Measurements from ENCODE around the gene CLIP2.

CLIP2 gene

DNA sequence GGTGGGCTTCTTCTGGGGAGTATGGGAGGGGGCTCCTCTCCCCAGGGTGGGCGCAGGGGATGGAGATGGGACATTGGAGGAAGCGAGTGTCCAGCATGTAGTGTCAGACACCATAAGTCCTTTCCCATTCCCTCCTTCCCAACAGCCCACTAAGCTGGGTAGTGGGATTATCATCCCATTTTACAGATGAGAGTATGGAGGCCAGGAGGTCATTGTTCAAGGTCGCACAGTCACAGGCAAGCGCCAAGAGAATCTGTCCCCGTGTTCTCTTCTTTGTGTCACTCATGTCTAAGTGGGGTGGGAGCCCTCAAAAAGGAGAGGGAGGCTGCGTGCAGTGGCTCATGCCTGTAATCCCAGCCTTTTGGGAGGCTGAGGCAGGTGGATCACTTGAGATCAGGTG, 64.8 kb downstream of the CLIP2 start:
- Mint-ChIP-seq H3K36me3 (peaks cover 3% of the 10 kb centered on the region), H3K4me1 (ENCODE audit: low read depth) (no peaks in the 10 kb centered on the region), H3K4me3 (no peak overlapping the region), H3K9me3 (ENCODE audit: low read depth) (no peaks in the 10 kb centered on the region), H3K27me3 (no peaks in the 10 kb centered on the region), H3K27ac (no peak overlapping the region)

DNA sequence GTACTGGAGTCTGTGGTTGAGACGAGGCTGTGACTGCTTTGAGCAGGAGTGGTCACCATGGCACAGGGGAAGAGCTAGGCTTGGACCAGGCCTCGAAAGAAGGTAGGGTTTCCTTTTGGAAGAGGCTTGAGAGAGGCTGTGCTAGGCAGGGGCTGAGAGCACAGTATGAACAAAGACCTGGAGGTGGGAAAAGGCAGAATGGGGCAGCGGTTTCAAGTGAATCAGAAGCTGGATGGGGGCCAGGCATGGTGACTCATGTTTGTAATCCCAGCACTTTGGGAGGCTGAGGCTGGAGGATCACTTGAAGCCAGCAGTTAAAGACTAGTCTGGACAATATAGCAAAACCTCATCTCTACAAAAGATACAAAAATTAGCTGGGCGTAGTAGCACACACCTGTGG, 65.9 kb downstream of the CLIP2 start:
- Mint-ChIP-seq H3K4me3 (no peak overlapping the region), H3K27me3 (no peaks in the 10 kb centered on the region), H3K36me3 (peaks cover 3% of the 10 kb centered on the region), H3K27ac (no peak overlapping the region), H3K9me3 (ENCODE audit: low read depth) (no peaks in the 10 kb centered on the region), H3K4me1 (ENCODE audit: low read depth) (no peaks in the 10 kb centered on the region)

DNA sequence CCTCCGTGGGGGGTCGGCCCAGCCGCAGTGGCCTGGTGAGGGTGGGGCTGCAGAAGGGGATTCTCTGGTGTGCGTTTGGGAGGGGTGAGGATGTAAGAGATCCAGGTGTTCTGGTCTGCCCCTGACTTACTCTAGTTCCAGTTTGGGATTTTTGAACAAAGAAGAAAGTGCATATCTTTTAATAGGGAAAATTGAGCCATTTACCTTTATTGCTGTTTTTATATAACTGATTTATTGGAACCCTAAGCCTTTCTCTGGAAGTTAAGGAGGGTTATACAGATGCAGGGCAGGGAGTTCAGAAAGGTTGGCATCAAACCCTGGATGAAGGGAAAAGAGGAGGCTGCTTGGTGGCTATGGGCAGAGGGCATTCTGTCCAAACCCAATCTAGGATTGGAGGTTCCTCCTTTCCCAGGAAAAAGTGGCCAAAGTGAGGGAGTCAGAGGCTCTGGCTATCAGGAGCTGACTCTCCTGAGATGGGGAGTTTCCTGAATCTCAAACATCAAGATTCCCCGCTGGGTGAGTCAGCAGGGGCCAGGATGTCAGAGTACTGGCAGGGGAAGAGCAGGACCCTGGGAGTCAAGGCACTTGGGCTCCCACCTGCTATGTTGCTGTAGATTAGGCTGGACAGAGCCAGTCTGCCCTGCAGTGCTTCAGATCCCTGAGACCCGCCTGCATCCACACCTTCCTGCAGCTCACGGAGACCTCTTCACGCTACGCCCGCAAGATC, 67.5 kb downstream of the CLIP2 start:
- no peaks in the 10 kb centered on the region for H3K9me3 Mint-ChIP-seq (ENCODE audit: low read depth)
- H3K36me3 Mint-ChIP-seq = peaks cover 3% of the 10 kb centered on the region
- no peak overlapping the region for H3K4me3 Mint-ChIP-seq
- no peaks in the 10 kb centered on the region for H3K27me3 Mint-ChIP-seq
- no peak overlapping the region for H3K27ac Mint-ChIP-seq
- H3K4me1 Mint-ChIP-seq (ENCODE audit: low read depth) = no peaks in the 10 kb centered on the region

DNA sequence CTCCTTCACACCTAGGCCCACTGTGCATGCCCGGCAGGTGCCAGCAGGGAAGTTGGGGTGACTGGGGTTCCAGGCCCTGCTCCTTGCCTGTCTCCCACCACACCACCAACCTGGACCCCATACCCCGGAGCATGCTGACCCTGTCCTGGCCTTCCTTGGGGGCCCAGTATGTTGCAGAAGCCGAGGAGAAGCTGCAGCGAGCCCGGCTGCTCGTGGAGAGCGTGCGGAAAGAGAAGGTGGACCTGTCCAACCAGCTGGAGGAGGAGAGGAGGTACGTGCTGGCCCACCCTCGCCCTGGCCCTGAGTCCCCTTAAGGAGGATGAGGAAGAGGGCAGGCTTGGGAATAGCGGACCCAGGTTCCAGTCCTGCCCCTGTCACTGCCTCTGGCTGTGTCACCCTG, 70.8 kb downstream of the CLIP2 start:
- no peak overlapping the region for H3K4me3 Mint-ChIP-seq
- peaks cover under 1% of the 10 kb centered on the region for H3K36me3 Mint-ChIP-seq
- no peaks in the 10 kb centered on the region for H3K27me3 Mint-ChIP-seq
- no peaks in the 10 kb centered on the region for H3K4me1 Mint-ChIP-seq (ENCODE audit: low read depth)
- no peak overlapping the region for H3K27ac Mint-ChIP-seq
- H3K9me3 Mint-ChIP-seq (ENCODE audit: low read depth) = no peaks in the 10 kb centered on the region

- Mint-ChIP-seq H3K4me3 (no peak overlapping the region), H3K27ac (no peak overlapping the region), H3K4me1 (ENCODE audit: low read depth) (no peaks in the 10 kb centered on the region), H3K9me3 (ENCODE audit: low read depth) (no peaks in the 10 kb centered on the region), H3K27me3 (no peaks in the 10 kb centered on the region), H3K36me3 (no peaks in the 10 kb centered on the region)
Measured at GRCh38 chr7:74362266-74362665, 73.1 kb downstream of the CLIP2 start.

DNA sequence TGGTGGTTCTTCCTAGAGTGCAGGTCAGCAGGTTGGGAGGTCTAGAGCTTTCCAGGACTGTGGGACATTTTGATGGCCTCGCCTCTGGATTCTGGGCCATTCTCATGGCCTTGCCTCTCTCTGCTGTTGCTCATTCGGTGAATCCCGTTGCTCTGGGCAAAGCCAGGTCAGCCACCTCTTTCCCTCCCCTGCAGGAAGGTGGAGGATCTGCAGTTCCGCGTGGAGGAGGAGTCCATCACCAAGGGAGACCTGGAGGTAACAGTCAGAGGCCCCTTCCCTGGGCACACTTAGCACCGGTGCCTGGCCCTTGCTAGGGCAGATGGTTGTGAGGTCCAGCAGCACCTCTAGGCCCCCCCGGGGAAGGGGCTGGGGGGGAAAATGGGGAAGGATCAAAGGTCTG, 74.9 kb downstream of the CLIP2 start:
- Mint-ChIP-seq H3K9me3 (ENCODE audit: low read depth) (no peaks in the 10 kb centered on the region), H3K4me3 (no peak overlapping the region), H3K27me3 (no peaks in the 10 kb centered on the region), H3K27ac (no peak overlapping the region), H3K36me3 (no peaks in the 10 kb centered on the region), H3K4me1 (ENCODE audit: low read depth) (no peaks in the 10 kb centered on the region)

- Mint-ChIP-seq H3K27me3 (no peaks in the 10 kb centered on the region), H3K9me3 (ENCODE audit: low read depth) (no peaks in the 10 kb centered on the region), H3K4me1 (ENCODE audit: low read depth) (no peaks in the 10 kb centered on the region), H3K4me3 (no peak overlapping the region), H3K27ac (no peak overlapping the region), H3K36me3 (no peaks in the 10 kb centered on the region)
Measured at GRCh38 chr7:74365322-74366022, 76.3 kb downstream of the CLIP2 start.

GRCh38 chr7:74371381-74372341, 82.5 kb downstream of the CLIP2 start:
- Mint-ChIP-seq H3K27me3 (no peaks in the 10 kb centered on the region), H3K36me3 (no peaks in the 10 kb centered on the region), H3K9me3 (ENCODE audit: low read depth) (no peaks in the 10 kb centered on the region), H3K4me1 (ENCODE audit: low read depth) (peaks cover 3% of the 10 kb centered on the region), H3K4me3 (no peak overlapping the region), H3K27ac (no peak overlapping the region)

GRCh38 chr7:74372511-74373111, 83.4 kb downstream of the CLIP2 start:
- H3K4me1 Mint-ChIP-seq (ENCODE audit: low read depth) = peaks cover 3% of the 10 kb centered on the region
- H3K27ac Mint-ChIP-seq = no peak overlapping the region
- H3K9me3 Mint-ChIP-seq (ENCODE audit: low read depth) = no peaks in the 10 kb centered on the region
- no peaks in the 10 kb centered on the region for H3K36me3 Mint-ChIP-seq
- no peaks in the 10 kb centered on the region for H3K27me3 Mint-ChIP-seq
- H3K4me3 Mint-ChIP-seq = no peak overlapping the region

GRCh38 chr7:74373536-74373935, 84.3 kb downstream of the CLIP2 start:
- Mint-ChIP-seq H3K9me3 (ENCODE audit: low read depth) (no peaks in the 10 kb centered on the region), H3K27me3 (no peaks in the 10 kb centered on the region), H3K27ac (no peak overlapping the region), H3K4me1 (ENCODE audit: low read depth) (peaks cover 3% of the 10 kb centered on the region), H3K36me3 (no peaks in the 10 kb centered on the region), H3K4me3 (no peak overlapping the region)

- Mint-ChIP-seq H3K4me1 (ENCODE audit: low read depth) (peaks cover 3% of the 10 kb centered on the region), H3K27me3 (no peaks in the 10 kb centered on the region), H3K9me3 (ENCODE audit: low read depth) (no peaks in the 10 kb centered on the region), H3K27ac (no peak overlapping the region), H3K4me3 (no peak overlapping the region), H3K36me3 (no peaks in the 10 kb centered on the region)
Measured at GRCh38 chr7:74375726-74376220, 86.6 kb downstream of the CLIP2 start.

DNA sequence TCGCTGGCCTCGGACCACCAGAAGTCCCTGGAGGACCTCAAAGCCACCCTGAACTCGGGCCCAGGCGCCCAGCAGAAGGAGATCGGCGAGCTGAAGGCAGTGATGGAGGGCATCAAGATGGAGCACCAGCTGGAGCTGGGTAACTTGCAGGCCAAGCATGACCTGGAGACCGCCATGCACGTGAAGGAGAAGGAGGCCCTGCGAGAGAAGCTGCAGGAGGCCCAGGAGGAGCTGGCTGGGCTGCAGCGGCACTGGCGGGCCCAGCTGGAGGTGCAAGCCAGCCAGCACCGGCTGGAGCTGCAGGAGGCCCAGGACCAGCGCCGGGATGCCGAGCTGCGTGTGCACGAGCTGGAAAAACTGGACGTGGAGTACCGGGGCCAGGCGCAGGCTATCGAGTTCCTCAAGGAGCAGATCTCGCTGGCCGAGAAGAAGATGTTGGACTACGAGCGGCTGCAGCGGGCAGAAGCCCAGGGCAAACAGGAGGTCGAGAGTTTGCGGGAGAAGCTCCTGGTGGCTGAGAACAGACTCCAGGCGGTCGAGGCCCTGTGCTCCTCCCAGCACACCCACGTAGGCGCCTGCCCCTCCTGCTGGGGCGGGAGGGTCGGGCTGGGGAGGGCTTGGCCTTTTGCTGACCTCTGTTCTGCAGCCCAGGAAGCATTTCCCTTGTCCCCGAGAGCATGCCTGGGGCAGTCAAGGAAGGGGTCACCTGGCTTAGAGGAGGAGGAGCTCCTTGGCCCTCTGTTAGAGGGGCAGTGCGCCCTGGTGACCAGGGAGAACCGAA, 87.2 kb downstream of the CLIP2 start:
- no peaks in the 10 kb centered on the region for H3K9me3 Mint-ChIP-seq (ENCODE audit: low read depth)
- H3K27me3 Mint-ChIP-seq = no peaks in the 10 kb centered on the region
- no peak overlapping the region for H3K27ac Mint-ChIP-seq
- H3K4me1 Mint-ChIP-seq (ENCODE audit: low read depth) = peaks cover 3% of the 10 kb centered on the region
- H3K36me3 Mint-ChIP-seq = no peaks in the 10 kb centered on the region
- no peak overlapping the region for H3K4me3 Mint-ChIP-seq

DNA sequence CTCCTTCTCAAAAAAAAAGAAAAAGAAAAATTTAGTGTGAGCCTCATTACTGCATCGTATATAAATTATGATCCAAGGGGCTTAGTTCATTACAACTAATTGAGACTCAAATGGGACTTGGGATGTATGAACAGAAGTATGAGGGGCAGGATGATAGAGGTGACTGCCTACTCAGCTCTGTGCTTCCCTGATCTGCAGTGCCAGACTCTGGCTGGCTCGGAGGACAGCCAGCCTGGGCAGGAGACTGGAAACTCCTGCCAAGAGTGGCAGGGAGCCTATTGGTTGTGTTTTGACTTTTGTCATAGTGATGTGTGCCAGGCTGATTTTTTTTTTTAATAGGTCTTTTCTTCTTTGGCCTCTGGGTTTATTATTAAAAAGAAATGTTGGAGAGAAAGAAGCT, 90.7 kb downstream of the CLIP2 start:
- no peaks in the 10 kb centered on the region for H3K36me3 Mint-ChIP-seq
- no peak overlapping the region for H3K4me3 Mint-ChIP-seq
- no peaks in the 10 kb centered on the region for H3K4me1 Mint-ChIP-seq (ENCODE audit: low read depth)
- H3K9me3 Mint-ChIP-seq (ENCODE audit: low read depth) = no peaks in the 10 kb centered on the region
- H3K27me3 Mint-ChIP-seq = no peaks in the 10 kb centered on the region
- no peak overlapping the region for H3K27ac Mint-ChIP-seq

GRCh38 chr7:74380720-74381119, 91.5 kb downstream of the CLIP2 start:
- H3K4me1 Mint-ChIP-seq (ENCODE audit: low read depth) = no peaks in the 10 kb centered on the region
- H3K27me3 Mint-ChIP-seq = no peaks in the 10 kb centered on the region
- no peaks in the 10 kb centered on the region for H3K9me3 Mint-ChIP-seq (ENCODE audit: low read depth)
- no peaks in the 10 kb centered on the region for H3K36me3 Mint-ChIP-seq
- H3K27ac Mint-ChIP-seq = no peak overlapping the region
- H3K4me3 Mint-ChIP-seq = no peak overlapping the region

All from activated naive CD8-positive, alpha-beta T cell (primary cell).